ENCODE results near the gene ERCC4.
"Not testable (repeated sequence)": the region's sequence is repeated elsewhere in the genome, so short reads cannot be mapped to it uniquely, and the experiment has no call there.

The ERCC4 gene

GRCh38 chr16:13919683-13920509 is at the start of gene ERCC4:
Gene ERCC4, plus strand, starts transcription at chr16:13920154. Its CDS starts 12 bp downstream, at chr16:13920166.
- peak; percentile 100 for DNase-seq

- no peak for DNase-seq
Measured at GRCh38 chr16:13873835-13874438, 46.0 kb upstream of the ERCC4 start.

- no peak for DNase-seq
Measured at GRCh38 chr16:13875614-13876284, 44.2 kb upstream of the ERCC4 start.

- DNase-seq = no peak
Measured at GRCh38 chr16:13883276-13883675, 36.7 kb upstream of the ERCC4 start.

GRCh38 chr16:13883881-13884280 is 36.1 kb upstream of the ERCC4 start:
- DNase-seq = no peak

GRCh38 chr16:13885700-13886099 is 34.3 kb upstream of the ERCC4 start:
- no peak for DNase-seq

- DNase-seq = no peak
Measured at GRCh38 chr16:13886608-13887007, 33.3 kb upstream of the ERCC4 start.

GRCh38 chr16:13889323-13889722 is 30.6 kb upstream of the ERCC4 start:
- not testable (repeated sequence) for DNase-seq

GRCh38 chr16:13892301-13892700 is 27.7 kb upstream of the ERCC4 start:
- DNase-seq = no peak

GRCh38 chr16:13895516-13895915 is 24.4 kb upstream of the ERCC4 start:
- DNase-seq = no peak

GRCh38 chr16:13896543-13897182 is 23.3 kb upstream of the ERCC4 start:
- DNase-seq = no peak

- no peak for DNase-seq
Measured at GRCh38 chr16:13897806-13898205, 22.1 kb upstream of the ERCC4 start.

GRCh38 chr16:13898233-13898632 is 21.7 kb upstream of the ERCC4 start:
- DNase-seq = no peak

GRCh38 chr16:13902052-13902451 is 17.9 kb upstream of the ERCC4 start:
- DNase-seq = no peak

GRCh38 chr16:13902677-13903076 is 17.3 kb upstream of the ERCC4 start:
- DNase-seq = no peak

GRCh38 chr16:13904179-13904691 is 15.7 kb upstream of the ERCC4 start:
- no peak for DNase-seq

GRCh38 chr16:13904822-13905221 is 15.1 kb upstream of the ERCC4 start:
- DNase-seq = not testable (repeated sequence)

GRCh38 chr16:13906168-13907089 is 13.5 kb upstream of the ERCC4 start:
- no peak for DNase-seq

GRCh38 chr16:13907431-13907830 is 12.5 kb upstream of the ERCC4 start:
- DNase-seq = no peak

- no peak for DNase-seq
Measured at GRCh38 chr16:13909069-13909468, 10.9 kb upstream of the ERCC4 start.

GRCh38 chr16:13909872-13910303 is 10.1 kb upstream of the ERCC4 start:
- no peak for DNase-seq

- no peak for DNase-seq
Measured at GRCh38 chr16:13911306-13911705, 8.6 kb upstream of the ERCC4 start.

Measured in CD4-positive, alpha-beta T cell treated with Interleukin-15 for 1 hour (primary cell).